H1 (cell line): ENCODE data around the gene SYNJ2BP. TPM values are rescaled to one million over a fixed set of nuclear protein-coding genes. Genes with fewer than 3 reads are reported as not detected.

Experiments used
- CTCF ChIA-PET: fragments of 300-600 bp; sonication (Branson Sonifier 250); formaldehyde crosslinking; loops from one replicate; lab custom pipeline; 2021; ENCODE audit not compliant: partially characterized antibody; lab: Charles Lee
- POLR2A ChIA-PET: fragments of 300-600 bp; sonication (Branson Sonifier 250); formaldehyde crosslinking; loops from one replicate; lab custom pipeline; 2021; ENCODE audit warnings: inconsistent platforms; ENCODE audit not compliant: partially characterized antibody; lab: Charles Lee
- DNase-seq, 2 experiments: peaks; one replicate each; pipeline versions ENCODE4 v3.0.0 to v3.0.0-alpha.2; 2010 to 2022; ENCODE audit warnings: low spot score in 2 of 2, low read depth in 1 of 2, mixed read lengths in 1 of 2
- FAIRE-seq: peaks from 2 replicates; lab custom pipeline; 2011; peaks lifted over from hg19 to GRCh38; lab: Jason Lieb, UNC
- H2AFZ ChIP-seq: 2 replicates; pipeline ENCODE4 v1.8.1; 2012; ENCODE audit warnings: low read length, inconsistent platforms
- H2AK5ac ChIP-seq: 2 replicates; pipeline ENCODE4 v1.6.1; 2013; ENCODE audit warnings: low read depth, low read length
- H2BK120ac ChIP-seq: replicated peaks from 2 replicates; pipeline ENCODE3; 2013; ENCODE audit warnings: low read depth, low read length, inconsistent platforms
- H2BK12ac ChIP-seq: 2 replicates; pipeline ENCODE4 v1.6.1; 2013; ENCODE audit warnings: low read depth, low read length
- H2BK15ac ChIP-seq: 2 replicates; pipeline ENCODE4 v1.6.1; 2013; ENCODE audit warnings: low read length
- H2BK20ac ChIP-seq: 2 replicates; pipeline ENCODE4 v1.6.1; 2013; ENCODE audit warnings: low read length
- H2BK5ac ChIP-seq: 2 replicates; pipeline ENCODE4 v1.6.1; 2013; ENCODE audit warnings: low read depth, low read length
- H3K14ac ChIP-seq: 2 replicates; pipeline ENCODE4 v1.6.1; 2013; ENCODE audit warnings: inconsistent platforms; ENCODE audit not compliant: insufficient read length
- H3K18ac ChIP-seq: 2 replicates; pipeline ENCODE4 v1.6.1; 2013; ENCODE audit warnings: low read length; ENCODE audit errors: extremely low read depth
- H3K23ac ChIP-seq: 2 replicates; pipeline ENCODE4 v1.6.1; 2013; ENCODE audit warnings: inconsistent platforms; ENCODE audit not compliant: insufficient read length
- H3K23me2 ChIP-seq: 2 replicates; pipeline ENCODE4 v1.6.1; 2013; ENCODE audit warnings: low read depth, low read length
- H3K27ac ChIP-seq: 2 replicates; pipeline ENCODE4 v1.6.1; 2011; ENCODE audit warnings: low read depth, low read length, inconsistent platforms
- H3K27me3 ChIP-seq, 4 experiments: replicated peaks in 1 of 4; 1 replicate in 1 of 4; 2 replicates in 3 of 4; pipeline versions ENCODE4 v1.6.1 to v1.8.1; 2011 to 2013; ENCODE audit warnings: low read length in 3 of 4, mild to moderate bottlenecking in 3 of 4, inconsistent platforms in 2 of 4, mixed read lengths in 2 of 4, moderate library complexity in 1 of 4; ENCODE audit not compliant: control insufficient read depth in 3 of 4, insufficient read depth in 3 of 4; ENCODE audit errors: extremely low read depth in 1 of 4
- H3K36me3 ChIP-seq, 4 experiments: 2 replicates each; pipeline versions ENCODE4 v1.6.1 to v1.8.1; 2011 to 2013; ENCODE audit warnings: mild to moderate bottlenecking in 4 of 4, low read length in 3 of 4, moderate library complexity in 2 of 4, control low read depth in 1 of 4, inconsistent platforms in 1 of 4; ENCODE audit not compliant: insufficient read depth in 4 of 4, control insufficient read depth in 2 of 4
- H3K4ac ChIP-seq: replicated peaks from 2 replicates; pipeline ENCODE3; 2013; ENCODE audit warnings: low read length, low read depth, mixed read lengths, inconsistent platforms; ENCODE audit not compliant: insufficient read length
- H3K4me1 ChIP-seq, 4 experiments: replicated peaks in 1 of 4; 1 replicate in 1 of 4; 2 replicates in 3 of 4; pipeline versions ENCODE4 v1.6.1 to v1.8.1; 2011 to 2013; ENCODE audit warnings: low read length in 3 of 4, inconsistent platforms in 2 of 4, mixed read lengths in 1 of 4; ENCODE audit not compliant: insufficient read depth in 4 of 4, control insufficient read depth in 3 of 4
- H3K4me2 ChIP-seq, 2 experiments: 2 replicates each; pipeline versions ENCODE4 v1.6.1 to v1.8.1; 2011 to 2013; ENCODE audit warnings: low read depth in 2 of 2, low read length in 2 of 2, control low read depth in 1 of 2, inconsistent platforms in 1 of 2, mild to moderate bottlenecking in 1 of 2; ENCODE audit not compliant: insufficient read depth in 1 of 2
- H3K4me3 ChIP-seq, 4 experiments: fragments of 200-600, 300-600 bp in 1 of 4; sonication (generic), shearing (Covaris generic), sonication (Bioruptor Twin) in 1 of 4; 2 replicates each; pipeline versions ENCODE4 v1.5.1 to v1.8.1; 2011 to 2016; ENCODE audit warnings: low read length in 4 of 4, low read depth in 3 of 4, control low read depth in 2 of 4, inconsistent platforms in 2 of 4, mild to moderate bottlenecking in 2 of 4, mixed read lengths in 1 of 4, moderate library complexity in 1 of 4; ENCODE audit not compliant: insufficient read depth in 2 of 4; ENCODE audit errors: extremely low read depth in 1 of 4
- H3K56ac ChIP-seq: replicated peaks from 2 replicates; pipeline ENCODE3; 2013; ENCODE audit warnings: low read depth, mild to moderate bottlenecking, mixed read lengths, low read length, inconsistent platforms; ENCODE audit not compliant: insufficient read length
- H3K79me1 ChIP-seq: 2 replicates; pipeline ENCODE4 v1.6.1; 2013; ENCODE audit warnings: low read depth, low read length, control low read depth
- H3K79me2 ChIP-seq, 2 experiments: 2 replicates each; pipeline versions ENCODE4 v1.6.1 to v1.8.1; 2012 to 2013; ENCODE audit warnings: low read length in 2 of 2, mild to moderate bottlenecking in 2 of 2, inconsistent platforms in 1 of 2; ENCODE audit not compliant: insufficient read depth in 2 of 2, control insufficient read depth in 1 of 2
- H3K9ac ChIP-seq, 4 experiments: replicated peaks in 1 of 4; 1 replicate in 1 of 4; 2 replicates in 3 of 4; pipeline versions ENCODE4 v1.6.1 to v1.8.1; 2011 to 2013; ENCODE audit warnings: low read depth in 3 of 4, low read length in 3 of 4, control low read depth in 2 of 4, mild to moderate bottlenecking in 2 of 4, moderate library complexity in 2 of 4, inconsistent platforms in 1 of 4; ENCODE audit errors: extremely low read depth in 1 of 4
- H3K9me3 ChIP-seq, 2 experiments: 2 replicates each; pipeline versions ENCODE4 v1.6.1 to v1.8.1; 2012 to 2013; ENCODE audit warnings: mild to moderate bottlenecking in 2 of 2, moderate library complexity in 2 of 2, control low read depth in 1 of 2, inconsistent platforms in 1 of 2, low read depth in 1 of 2, low read length in 1 of 2, mixed read lengths in 1 of 2; ENCODE audit not compliant: insufficient read depth in 2 of 2
- H4K20me1 ChIP-seq, 2 experiments: replicated peaks in 1 of 2; 2 replicates each; pipeline versions ENCODE3 to v1.8.1; 2011 to 2013; ENCODE audit warnings: inconsistent platforms in 2 of 2, low read length in 2 of 2, mild to moderate bottlenecking in 1 of 2; ENCODE audit not compliant: insufficient read depth in 2 of 2, control insufficient read depth in 1 of 2
- H4K5ac ChIP-seq: 2 replicates; pipeline ENCODE4 v1.6.1; 2013; ENCODE audit warnings: low read length, low read depth, mixed read lengths, inconsistent platforms; ENCODE audit not compliant: insufficient read length
- H4K8ac ChIP-seq: 2 replicates; pipeline ENCODE4 v1.8.0; 2013; ENCODE audit warnings: mild to moderate bottlenecking, moderate library complexity, low read length, inconsistent platforms; ENCODE audit not compliant: insufficient read depth; ENCODE audit errors: extremely low read depth
- H4K91ac ChIP-seq: replicated peaks from 2 replicates; pipeline ENCODE3; 2013; ENCODE audit warnings: low read length, mixed read lengths, inconsistent platforms; ENCODE audit not compliant: insufficient read length
- CBX5 ChIP-seq: fragments of 300-800, 300-1000 bp; sonication (generic); IDR thresholded peaks from 2 replicates; pipeline ENCODE4 v1.7.1; 2016; ENCODE audit warnings: antibody characterized with exemption, low read length, low read depth
- CTBP2 ChIP-seq: IDR thresholded peaks from 2 replicates; pipeline ENCODE4 v1.7.0; 2011; ENCODE audit warnings: borderline replicate concordance, mild to moderate bottlenecking, moderate library complexity, mixed read lengths, low read length; ENCODE audit not compliant: insufficient read depth, insufficient read length
- EP300 ChIP-seq, 2 experiments: IDR thresholded peaks; 1 replicate in 1 of 2; 2 replicates in 1 of 2; pipeline ENCODE4 v1.6.1; 2011 to 2012; ENCODE audit warnings: low read depth in 2 of 2, low read length in 2 of 2, mild to moderate bottlenecking in 2 of 2, borderline replicate concordance in 1 of 2, inconsistent platforms in 1 of 2, moderate library complexity in 1 of 2
- SRF ChIP-seq: IDR thresholded peaks from 2 replicates; pipeline ENCODE4 v1.6.1; 2011; ENCODE audit warnings: mild to moderate bottlenecking, low read depth, low read length, moderate library complexity
- TEAD4 ChIP-seq: IDR thresholded peaks from 2 replicates; pipeline ENCODE4 v1.6.1; 2012; ENCODE audit warnings: low read depth, low read length, inconsistent platforms, mixed read lengths
- polyA plus RNA-seq, 7 experiments: library from polyadenylated mRNA; depleted of rRNA in 3 of 7; stranded (reverse) in 5 of 7; unstranded in 2 of 7; fragments of >200 nt in 5 of 7; fragments of 200-250 nt in 2 of 7; gene quantifications; 1 replicate in 5 of 7; 2 replicates in 1 of 7; 4 replicates in 1 of 7; pipeline versions ENCODE4 v1.2.1 to v1.2.3, GENCODE V29; 2011 to 2013; ENCODE audit warnings: missing spikeins in 2 of 7, mixed read lengths in 2 of 7
- total RNA-seq: library from RNA; stranded (reverse); fragmentation: NEBNext Ultra II Directional; extraction: Animal tissue kit (Norgen Biotek cat#: 25700); gene quantifications from 2 replicates; pipeline ENCODE4 v1.2.1, GENCODE V29; 2021

Gene SYNJ2BP
- total and polyA plus RNA-seq, 2 of the 8 experiments (the other 6 are each of a cell fraction or from before 2014, with no cell fraction given), result 9.6 to 30.6 TPM

DNA sequence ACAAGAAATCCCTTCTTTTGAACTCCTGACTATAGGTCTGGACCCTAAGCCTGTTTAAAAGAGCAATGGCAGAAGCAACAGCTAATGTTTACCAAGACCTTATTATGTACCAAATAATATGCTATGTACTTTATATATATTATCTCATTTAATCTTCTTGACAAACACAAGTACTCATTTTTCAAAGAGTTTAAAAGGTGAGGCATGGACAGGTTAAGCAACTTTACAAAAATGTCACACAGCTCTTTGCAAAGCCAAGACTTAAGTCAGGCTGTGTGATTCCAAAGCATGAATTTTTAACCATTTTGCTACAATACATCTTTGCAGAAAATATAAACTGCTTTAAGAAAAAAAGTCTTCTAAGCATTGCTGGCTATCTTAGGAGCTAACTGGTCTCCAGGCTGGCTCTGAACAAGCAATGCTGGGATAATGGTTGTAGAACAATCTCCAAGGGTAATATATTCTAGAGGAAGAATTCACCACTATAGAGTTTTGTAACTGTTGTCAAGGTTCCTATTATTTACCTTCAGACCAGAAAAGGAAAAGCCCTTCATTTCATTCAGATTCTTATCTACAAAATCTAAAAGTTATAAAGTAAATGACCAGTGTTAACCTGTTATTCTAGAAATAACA, 22.1 kb downstream of the SYNJ2BP start:
- FAIRE-seq, result no peak

More for the DNA sequence above, 22.1 kb downstream of the SYNJ2BP start:
- no peak overlapping the region for H3K23ac ChIP-seq
- no peaks in the 10 kb centered on the region; a peak in 1 of 7 replicates for H3K4me1 ChIP-seq
- no peak overlapping the region for H2BK12ac ChIP-seq
- H4K20me1 ChIP-seq, result no peaks in the 10 kb centered on the region
- no peaks in the 10 kb centered on the region for H3K9me3 ChIP-seq
- no peak overlapping the region for H2AFZ ChIP-seq
- no peak overlapping the region for H4K5ac ChIP-seq
- TF ChIP-seq EP300 (IDR thresholded peaks at IDR 0.05; ENCODE audit: borderline replicate concordance in 1 of 2, low read depth in 2 of 2, low read length in 2 of 2) (no peak), CTBP2 (no peak), SRF (no peak), CBX5 (no peak), TEAD4 (no peak)
- H3K4me2 ChIP-seq, result no peak overlapping the region
- no peak overlapping the region for H2BK120ac ChIP-seq
- no peak overlapping the region for H2AK5ac ChIP-seq
- no peak overlapping the region for H3K27ac ChIP-seq
- H4K91ac ChIP-seq, result no peak overlapping the region
- DNase-seq, result no peak
- H2BK20ac ChIP-seq, result no peak overlapping the region
- no peak overlapping the region for H2BK5ac ChIP-seq
- peaks cover 0 to 25% of the 10 kb centered on the region in 2 experiments; a peak in 2 of 4 replicates for H3K79me2 ChIP-seq
- no peak overlapping the region for H4K8ac ChIP-seq
- no peaks in the 10 kb centered on the region for H3K23me2 ChIP-seq
- H3K27me3 ChIP-seq, result no peaks in the 10 kb centered on the region
- CTCF ChIA-PET, result interaction anchor here (0.8 to 4.7 kb wide), 2 partner anchors 7 to 15 kb away, joined by 6 to 22 read pairs; no protein-coding TSS in a partner anchor
- H3K4me3 ChIP-seq, result no peak overlapping the region
- H3K9ac ChIP-seq, result no peak overlapping the region
- H3K18ac ChIP-seq, result no peak overlapping the region
- no peak overlapping the region for H3K4ac ChIP-seq
- no peaks in the 10 kb centered on the region; a peak in 1 of 8 replicates for H3K36me3 ChIP-seq
- H3K79me1 ChIP-seq, result peaks cover 3% of the 10 kb centered on the region
- POLR2A ChIA-PET, result interaction anchor here (1.2 kb wide), 1 partner anchor 26 kb away, joined by 3 read pairs; no protein-coding TSS in a partner anchor
- H3K56ac ChIP-seq, result no peak overlapping the region
- no peak overlapping the region for H2BK15ac ChIP-seq
- H3K14ac ChIP-seq, result no peak overlapping the region
